HEK293 (cell line): ENCODE measurements around the gene ARHGEF4.

Source experiments
- CTCF ChIA-PET: fragments of 350-600 bp; formaldehyde crosslinking; extraction: SDS; loops from one replicate; lab custom pipeline; 2021; ENCODE audit warnings: antibody characterized with exemption; lab: Yijun Ruan, JAX
- POLR2A ChIA-PET: fragments of 300-600 bp; formaldehyde crosslinking; extraction: SDS; loops from one replicate; lab custom pipeline; 2020; ENCODE audit warnings: antibody characterized with exemption, inconsistent platforms; lab: Yijun Ruan, JAX
- H3K27ac ChIP-seq: fragments of 200-500 bp; sonication (Bioruptor generic); 2 replicates; pipeline ENCODE4 v1.5.1; 2014; ENCODE audit warnings: low read depth, low read length, control low read depth, inconsistent platforms; ENCODE audit errors: extremely low read depth
- H3K36me3 ChIP-seq, 2 experiments: fragments of 200-500 bp in 1 of 2; sonication (Bioruptor generic) in 1 of 2; 1 replicate in 1 of 2; 2 replicates in 1 of 2; pipeline ENCODE4 v1.5.1; 2014 to 2017; ENCODE audit warnings: inconsistent platforms in 2 of 2, low read length in 2 of 2; ENCODE audit not compliant: control insufficient read depth in 2 of 2, insufficient read depth in 1 of 2
- H3K4me1 ChIP-seq: fragments of 200-500 bp; sonication (Bioruptor generic); 2 replicates; pipeline ENCODE4 v1.5.1; 2014; ENCODE audit warnings: mild to moderate bottlenecking, low read length, inconsistent platforms; ENCODE audit not compliant: control insufficient read depth, insufficient read depth
- H3K4me3 ChIP-seq: 2 replicates; pipeline ENCODE4 v1.5.1; 2011; ENCODE audit warnings: low read depth, mild to moderate bottlenecking, control low read depth, low read length, moderate library complexity
- H3K9me3 ChIP-seq: fragments of 200-500 bp; sonication (Bioruptor generic); 2 replicates; pipeline ENCODE4 v1.5.1; 2014; ENCODE audit warnings: low read depth, low read length, inconsistent platforms; ENCODE audit not compliant: control insufficient read depth, insufficient read depth
- KLF1 ChIP-seq: fragments of 450-650 bp; formaldehyde crosslinking; IDR thresholded peaks from 2 replicates; pipeline ENCODE4 v1.5.1; 2016; ENCODE audit warnings: missing biosample characterization, missing genetic modification characterization
- KLF10 ChIP-seq: fragments of 450-650 bp; IDR thresholded peaks from 2 replicates; pipeline ENCODE4 v1.5.1; 2018; ENCODE audit warnings: missing biosample characterization, mild to moderate bottlenecking, missing genetic modification characterization
- MYNN ChIP-seq: fragments of 450-650 bp; formaldehyde crosslinking; IDR thresholded peaks from 2 replicates; pipeline ENCODE4 v1.5.1; 2016; ENCODE audit warnings: missing biosample characterization, missing genetic modification characterization, borderline replicate concordance
- SCRT1 ChIP-seq: fragments of 450-650 bp; formaldehyde crosslinking; IDR thresholded peaks from 2 replicates; pipeline ENCODE4 v1.5.1; 2016; ENCODE audit warnings: missing biosample characterization, missing genetic modification characterization, borderline replicate concordance
- SCRT2 ChIP-seq: fragments of 450-650 bp; formaldehyde crosslinking; IDR thresholded peaks from 2 replicates; pipeline ENCODE4 v1.5.1; 2016; ENCODE audit warnings: missing biosample characterization, missing genetic modification characterization
- ZFP37 ChIP-seq: fragments of 450-650 bp; formaldehyde crosslinking; IDR thresholded peaks from 2 replicates; pipeline ENCODE4 v1.5.1; 2016; ENCODE audit warnings: missing biosample characterization, missing genetic modification characterization
- ZIC2 ChIP-seq: fragments of 450-650 bp; formaldehyde crosslinking; IDR thresholded peaks from 2 replicates; pipeline ENCODE4 v1.5.1; 2016; ENCODE audit warnings: missing biosample characterization, missing genetic modification characterization
- ZNF239 ChIP-seq: fragments of 450-650 bp; formaldehyde crosslinking; IDR thresholded peaks from 2 replicates; pipeline ENCODE4 v1.5.1; 2016; ENCODE audit warnings: missing biosample characterization, missing genetic modification characterization
- ZNF423 ChIP-seq: fragments of 450-650 bp; formaldehyde crosslinking; IDR thresholded peaks from 2 replicates; pipeline ENCODE4 v1.5.1; 2016; ENCODE audit warnings: missing biosample characterization, missing genetic modification characterization
- ZNF48 ChIP-seq: fragments of 450-650 bp; formaldehyde crosslinking; IDR thresholded peaks from 2 replicates; pipeline ENCODE4 v1.5.1; 2016; ENCODE audit warnings: missing biosample characterization, missing genetic modification characterization
- ZNF510 ChIP-seq: fragments of 450-650 bp; formaldehyde crosslinking; IDR thresholded peaks from 2 replicates; pipeline ENCODE4 v1.5.1; 2018; ENCODE audit warnings: mild to moderate bottlenecking, missing genetic modification characterization, missing biosample characterization; ENCODE audit not compliant: insufficient replicate concordance
- ZNF629 ChIP-seq: fragments of 450-650 bp; formaldehyde crosslinking; IDR thresholded peaks from 2 replicates; pipeline ENCODE4 v1.5.1; 2017; ENCODE audit warnings: missing biosample characterization, missing genetic modification characterization
- ZNF768 ChIP-seq: fragments of 450-650 bp; formaldehyde crosslinking; IDR thresholded peaks from 2 replicates; pipeline ENCODE4 v1.5.1; 2018; ENCODE audit warnings: missing biosample characterization, mild to moderate bottlenecking, missing genetic modification characterization
- ZNF776 ChIP-seq: fragments of 450-650 bp; formaldehyde crosslinking; IDR thresholded peaks from 2 replicates; pipeline ENCODE4 v1.5.0; 2017; ENCODE audit warnings: missing biosample characterization, missing genetic modification characterization, borderline replicate concordance
- ZNF792 ChIP-seq: fragments of 450-650 bp; formaldehyde crosslinking; IDR thresholded peaks from 2 replicates; pipeline ENCODE4 v1.5.1; 2016; ENCODE audit warnings: missing biosample characterization, missing genetic modification characterization
- TF ChIP-seq, protein P1 (sequence below): fragments of 450-650 bp; formaldehyde crosslinking; IDR thresholded peaks from 2 replicates; pipeline ENCODE4 v1.5.1; 2016; ENCODE audit warnings: missing biosample characterization, missing genetic modification characterization
- TF ChIP-seq, protein P2 (sequence below): fragments of 450-650 bp; formaldehyde crosslinking; IDR thresholded peaks from 2 replicates; pipeline ENCODE4 v1.5.1; 2017; ENCODE audit warnings: missing biosample characterization, missing genetic modification characterization
- TF ChIP-seq, protein P3 (sequence below): fragments of 450-650 bp; formaldehyde crosslinking; conservative IDR thresholded peaks from 2 replicates; pipeline ENCODE4 v1.5.1; 2016; ENCODE audit warnings: low read depth, missing biosample characterization, missing genetic modification characterization

Gene ARHGEF4

DNA sequence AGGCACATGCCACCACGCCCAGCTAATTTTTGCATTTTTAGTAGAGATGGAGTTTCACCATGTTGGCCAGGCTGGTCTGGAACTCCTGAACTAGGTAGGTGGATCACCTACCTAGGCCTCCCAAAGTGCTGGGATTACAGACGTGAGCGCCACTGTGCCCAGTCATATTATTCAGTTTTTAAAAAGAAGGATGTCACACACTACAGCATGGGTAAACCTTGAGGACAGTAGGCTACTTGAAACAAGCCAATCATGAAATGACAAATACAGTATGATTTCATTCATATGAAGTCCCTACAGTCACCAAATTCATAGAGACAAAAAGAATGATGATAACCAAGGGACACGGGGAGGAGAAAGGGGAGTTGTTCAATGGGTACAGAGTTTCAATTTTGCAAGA, 31.1 kb upstream of the ARHGEF4 start:
- ChIA-PET CTCF (interaction anchor here (0.6 kb wide), 1 partner anchor 67 kb away, joined by 4 read pairs; no protein-coding TSS in a partner anchor), POLR2A (no interaction called here)
- Histone ChIP-seq H3K27ac (no peak overlapping the region), H3K9me3 (no peaks in the 10 kb centered on the region)
- TF ChIP-seq ZFP37: no peak
- TF ChIP-seq SCRT2: no peak
- no peak for TF ChIP-seq ZNF768 (tag by site-specific recombination)
- no peak for TF ChIP-seq ZNF239 (tag by site-specific recombination)
- TF ChIP-seq MYNN: no peak
- TF ChIP-seq, all 188 proteins: peak for 0
- no peak overlapping the region for H3K4me3 ChIP-seq
- H3K4me1 ChIP-seq: no peaks in the 10 kb centered on the region
- no peaks in the 10 kb centered on the region for H3K36me3 ChIP-seq

DNA sequence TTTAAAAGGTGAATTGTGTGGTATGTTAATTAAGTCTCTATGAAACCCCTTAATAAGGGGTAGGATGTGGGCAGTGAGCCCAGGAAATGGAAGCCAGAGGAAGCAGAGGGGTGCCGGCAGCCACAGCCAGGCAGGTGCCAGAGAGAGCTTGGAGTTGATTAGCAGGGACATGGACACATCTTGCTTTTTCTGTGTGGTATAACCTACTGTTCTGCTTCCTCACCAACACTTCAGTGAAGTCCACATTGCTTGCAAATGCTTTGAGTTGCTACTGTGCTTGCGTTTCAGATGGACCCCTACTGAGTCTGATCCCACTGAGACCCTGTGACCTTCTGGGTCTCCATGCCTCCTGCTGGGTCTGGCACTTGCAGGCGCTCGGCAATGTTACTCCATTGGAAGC, 30.3 kb upstream of the ARHGEF4 start:
- ChIA-PET POLR2A (interaction anchor here (0.9 kb wide), 1 partner anchor 9 kb away, joined by 4 read pairs; no protein-coding TSS in a partner anchor), CTCF (interaction anchor here (1.3 kb wide), 1 partner anchor 8 kb away, joined by 5 read pairs; no protein-coding TSS in a partner anchor)
- Histone ChIP-seq H3K27ac (no peak overlapping the region), H3K36me3 (no peaks in the 10 kb centered on the region), H3K4me1 (no peaks in the 10 kb centered on the region), H3K9me3 (no peaks in the 10 kb centered on the region), H3K4me3 (no peak overlapping the region)
- TF ChIP-seq ZIC2 (tag by site-specific recombination) (peak; percentile 69), ZNF629 (no peak)

DNA sequence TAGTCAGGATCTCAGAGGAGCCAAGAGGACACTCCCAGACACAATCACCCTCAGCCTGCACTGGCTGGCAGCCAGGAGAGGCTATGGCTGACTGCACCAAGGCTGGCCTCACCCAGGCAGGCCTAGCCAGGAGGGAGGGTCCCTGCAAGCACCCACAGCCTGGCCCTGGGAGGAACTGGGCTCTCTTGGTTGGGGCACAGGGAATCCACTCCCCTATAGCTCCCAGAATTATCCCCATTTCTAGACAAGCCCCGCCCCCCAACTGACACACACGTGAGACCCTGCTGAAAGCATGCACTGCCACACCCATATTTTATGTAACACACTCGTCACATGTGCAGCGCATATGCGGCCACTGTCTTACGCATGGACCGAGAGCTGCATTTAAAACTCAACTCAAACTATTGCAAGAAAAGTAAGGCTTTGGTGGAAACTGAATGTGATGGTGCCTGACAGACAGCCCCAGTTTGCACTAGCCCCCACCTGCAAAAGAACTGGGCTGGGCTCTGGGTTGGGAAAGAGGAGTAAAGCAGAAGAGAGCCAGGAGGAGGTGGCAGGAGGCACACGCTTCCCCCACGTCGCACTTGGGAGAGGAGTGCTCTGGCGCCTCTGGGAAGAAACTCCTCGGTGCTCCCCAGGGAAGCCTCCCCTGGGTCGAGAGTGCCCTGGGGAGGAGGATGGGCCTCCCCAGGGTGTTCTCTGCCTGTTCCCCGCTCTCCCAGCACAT, 28.9 kb upstream of the ARHGEF4 start:
- ChIA-PET POLR2A (no interaction called here), CTCF (interaction anchor here (1.0 to 1.3 kb wide), 2 partner anchors 10 to 66 kb away, joined by 3 to 5 read pairs; no protein-coding TSS in a partner anchor)
- Histone ChIP-seq H3K9me3 (no peaks in the 10 kb centered on the region), H3K4me1 (no peaks in the 10 kb centered on the region), H3K4me3 (no peak overlapping the region), H3K27ac (no peak overlapping the region), H3K36me3 (no peaks in the 10 kb centered on the region)
- no peak for TF ChIP-seq ZNF48 (tag by site-specific recombination)
- TF ChIP-seq KLF1: peak; percentile 26; the same call in 1 of the 2 replicates

DNA sequence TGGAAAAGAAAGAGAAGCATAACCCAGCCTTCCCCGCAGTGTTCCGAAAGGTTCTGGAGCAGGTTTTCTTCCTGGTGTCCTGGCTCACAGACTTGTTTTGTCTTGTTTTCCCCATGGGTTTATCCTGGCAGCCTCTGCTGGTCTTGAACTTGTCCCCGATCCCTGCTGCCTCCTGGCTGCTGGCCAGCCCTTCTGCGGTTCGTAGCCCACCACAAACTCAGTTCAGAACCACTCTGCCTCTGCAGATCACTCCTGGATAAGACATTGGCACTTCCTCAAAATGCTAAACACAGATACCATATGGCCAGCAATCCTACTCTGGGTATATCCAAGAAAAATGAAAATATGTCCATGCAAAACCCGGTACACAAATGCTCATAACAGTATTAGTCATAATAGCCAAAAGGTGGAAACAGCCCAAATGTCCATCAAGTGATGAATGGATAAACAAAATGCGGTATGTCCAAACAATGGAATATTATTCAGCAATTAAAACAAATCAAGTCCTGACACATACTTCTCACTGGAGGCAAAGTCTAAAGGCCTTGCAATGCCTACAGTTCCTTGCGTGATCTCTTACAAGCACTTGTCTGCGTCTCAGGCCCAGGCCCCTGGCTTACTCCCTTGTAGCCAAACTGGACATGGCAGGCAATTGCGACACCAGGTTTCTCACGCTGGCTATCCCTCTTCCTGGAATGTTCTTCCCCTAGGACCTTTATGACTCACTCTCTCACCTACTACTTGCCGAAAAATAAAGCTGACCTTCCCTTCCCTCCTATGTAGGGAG, 28.0 kb upstream of the ARHGEF4 start:
- no peaks in the 10 kb centered on the region for H3K4me1 ChIP-seq
- H3K27ac ChIP-seq: no peak overlapping the region
- ChIA-PET POLR2A (no interaction called here), CTCF (no interaction called here)
- no peak overlapping the region for H3K4me3 ChIP-seq
- TF ChIP-seq ZNF792: no peak
- TF ChIP-seq KLF10 (tag by site-specific recombination): no peak
- TF ChIP-seq, protein P1, sequence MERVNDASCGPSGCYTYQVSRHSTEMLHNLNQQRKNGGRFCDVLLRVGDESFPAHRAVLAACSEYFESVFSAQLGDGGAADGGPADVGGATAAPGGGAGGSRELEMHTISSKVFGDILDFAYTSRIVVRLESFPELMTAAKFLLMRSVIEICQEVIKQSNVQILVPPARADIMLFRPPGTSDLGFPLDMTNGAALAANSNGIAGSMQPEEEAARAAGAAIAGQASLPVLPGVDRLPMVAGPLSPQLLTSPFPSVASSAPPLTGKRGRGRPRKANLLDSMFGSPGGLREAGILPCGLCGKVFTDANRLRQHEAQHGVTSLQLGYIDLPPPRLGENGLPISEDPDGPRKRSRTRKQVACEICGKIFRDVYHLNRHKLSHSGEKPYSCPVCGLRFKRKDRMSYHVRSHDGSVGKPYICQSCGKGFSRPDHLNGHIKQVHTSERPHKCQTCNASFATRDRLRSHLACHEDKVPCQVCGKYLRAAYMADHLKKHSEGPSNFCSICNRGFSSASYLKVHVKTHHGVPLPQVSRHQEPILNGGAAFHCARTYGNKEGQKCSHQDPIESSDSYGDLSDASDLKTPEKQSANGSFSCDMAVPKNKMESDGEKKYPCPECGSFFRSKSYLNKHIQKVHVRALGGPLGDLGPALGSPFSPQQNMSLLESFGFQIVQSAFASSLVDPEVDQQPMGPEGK: no peak
- TF ChIP-seq, protein P2, sequence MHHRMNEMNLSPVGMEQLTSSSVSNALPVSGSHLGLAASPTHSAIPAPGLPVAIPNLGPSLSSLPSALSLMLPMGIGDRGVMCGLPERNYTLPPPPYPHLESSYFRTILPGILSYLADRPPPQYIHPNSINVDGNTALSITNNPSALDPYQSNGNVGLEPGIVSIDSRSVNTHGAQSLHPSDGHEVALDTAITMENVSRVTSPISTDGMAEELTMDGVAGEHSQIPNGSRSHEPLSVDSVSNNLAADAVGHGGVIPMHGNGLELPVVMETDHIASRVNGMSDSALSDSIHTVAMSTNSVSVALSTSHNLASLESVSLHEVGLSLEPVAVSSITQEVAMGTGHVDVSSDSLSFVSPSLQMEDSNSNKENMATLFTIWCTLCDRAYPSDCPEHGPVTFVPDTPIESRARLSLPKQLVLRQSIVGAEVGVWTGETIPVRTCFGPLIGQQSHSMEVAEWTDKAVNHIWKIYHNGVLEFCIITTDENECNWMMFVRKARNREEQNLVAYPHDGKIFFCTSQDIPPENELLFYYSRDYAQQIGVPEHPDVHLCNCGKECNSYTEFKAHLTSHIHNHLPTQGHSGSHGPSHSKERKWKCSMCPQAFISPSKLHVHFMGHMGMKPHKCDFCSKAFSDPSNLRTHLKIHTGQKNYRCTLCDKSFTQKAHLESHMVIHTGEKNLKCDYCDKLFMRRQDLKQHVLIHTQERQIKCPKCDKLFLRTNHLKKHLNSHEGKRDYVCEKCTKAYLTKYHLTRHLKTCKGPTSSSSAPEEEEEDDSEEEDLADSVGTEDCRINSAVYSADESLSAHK (tag by site-specific recombination): no peak
- TF ChIP-seq, protein P3, sequence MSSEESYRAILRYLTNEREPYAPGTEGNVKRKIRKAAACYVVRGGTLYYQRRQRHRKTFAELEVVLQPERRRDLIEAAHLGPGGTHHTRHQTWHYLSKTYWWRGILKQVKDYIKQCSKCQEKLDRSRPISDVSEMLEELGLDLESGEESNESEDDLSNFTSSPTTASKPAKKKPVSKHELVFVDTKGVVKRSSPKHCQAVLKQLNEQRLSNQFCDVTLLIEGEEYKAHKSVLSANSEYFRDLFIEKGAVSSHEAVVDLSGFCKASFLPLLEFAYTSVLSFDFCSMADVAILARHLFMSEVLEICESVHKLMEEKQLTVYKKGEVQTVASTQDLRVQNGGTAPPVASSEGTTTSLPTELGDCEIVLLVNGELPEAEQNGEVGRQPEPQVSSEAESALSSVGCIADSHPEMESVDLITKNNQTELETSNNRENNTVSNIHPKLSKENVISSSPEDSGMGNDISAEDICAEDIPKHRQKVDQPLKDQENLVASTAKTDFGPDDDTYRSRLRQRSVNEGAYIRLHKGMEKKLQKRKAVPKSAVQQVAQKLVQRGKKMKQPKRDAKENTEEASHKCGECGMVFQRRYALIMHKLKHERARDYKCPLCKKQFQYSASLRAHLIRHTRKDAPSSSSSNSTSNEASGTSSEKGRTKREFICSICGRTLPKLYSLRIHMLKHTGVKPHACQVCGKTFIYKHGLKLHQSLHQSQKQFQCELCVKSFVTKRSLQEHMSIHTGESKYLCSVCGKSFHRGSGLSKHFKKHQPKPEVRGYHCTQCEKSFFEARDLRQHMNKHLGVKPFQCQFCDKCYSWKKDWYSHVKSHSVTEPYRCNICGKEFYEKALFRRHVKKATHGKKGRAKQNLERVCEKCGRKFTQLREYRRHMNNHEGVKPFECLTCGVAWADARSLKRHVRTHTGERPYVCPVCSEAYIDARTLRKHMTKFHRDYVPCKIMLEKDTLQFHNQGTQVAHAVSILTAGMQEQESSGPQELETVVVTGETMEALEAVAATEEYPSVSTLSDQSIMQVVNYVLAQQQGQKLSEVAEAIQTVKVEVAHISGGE (tag by site-specific recombination): no peak
- no peak for TF ChIP-seq ZNF423
- TF ChIP-seq SCRT1 (tag by site-specific recombination): no peak
- no peak for TF ChIP-seq ZNF776 (tag by site-specific recombination)
- no peak for TF ChIP-seq ZNF510 (tag by site-specific recombination)
- TF ChIP-seq, all 188 proteins: peak for 0
- H3K36me3 ChIP-seq: no peaks in the 10 kb centered on the region
- no peaks in the 10 kb centered on the region for H3K9me3 ChIP-seq
